VCaP (cell line): ENCODE results near the gene BCR.

Source experiments
- H3K27ac ChIP-seq: fragments of 450-650 bp; 2 replicates; pipeline ENCODE4 v1.5.1; 2017
- TF ChIP-seq, protein P1 (sequence below): fragments of 450-650 bp; conservative IDR thresholded peaks from 2 replicates; pipeline ENCODE4 v1.5.1; 2017; ENCODE audit warnings: mild to moderate bottlenecking, moderate library complexity

BCR gene

DNA sequence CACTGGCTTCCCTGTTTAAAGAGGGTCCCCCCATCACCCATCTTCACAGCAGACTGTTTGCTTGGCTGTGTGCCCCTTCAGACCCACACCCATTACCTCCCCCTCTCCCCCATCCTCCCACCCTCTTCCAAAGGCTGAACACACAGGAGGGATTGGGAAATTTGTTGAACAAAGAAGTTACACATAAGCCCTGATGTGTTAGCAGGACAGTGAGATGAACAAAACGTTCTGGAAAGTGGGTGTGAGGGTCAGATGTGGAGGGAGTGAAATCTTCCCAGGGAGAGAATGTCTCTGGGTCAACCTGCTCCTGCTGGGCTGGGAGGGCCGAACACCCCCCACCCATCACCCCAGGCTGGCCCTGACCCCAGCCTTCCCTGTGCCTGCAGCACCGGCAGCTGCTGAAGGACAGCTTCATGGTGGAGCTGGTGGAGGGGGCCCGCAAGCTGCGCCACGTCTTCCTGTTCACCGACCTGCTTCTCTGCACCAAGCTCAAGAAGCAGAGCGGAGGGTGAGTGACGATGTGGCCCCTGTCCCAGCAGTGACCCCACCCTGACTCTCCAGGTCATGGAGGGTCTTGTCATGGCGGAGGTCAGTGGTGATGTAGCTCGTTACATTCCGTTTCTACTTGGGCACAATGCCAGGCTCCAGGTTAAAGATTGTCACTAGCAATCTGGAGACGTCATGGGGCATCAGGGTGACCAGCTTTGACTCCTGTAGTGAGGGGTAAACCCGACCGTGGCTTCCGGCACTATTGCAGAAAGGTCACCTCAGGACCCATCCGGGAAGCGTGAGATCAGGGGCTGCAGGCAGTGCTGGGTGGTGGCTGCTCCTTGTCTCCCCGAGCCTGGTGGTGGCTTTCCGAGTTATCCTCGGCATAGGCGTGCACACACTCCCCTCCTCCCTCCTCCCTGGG lies 103.5 kb downstream of the BCR start:
- TF ChIP-seq, protein P1, sequence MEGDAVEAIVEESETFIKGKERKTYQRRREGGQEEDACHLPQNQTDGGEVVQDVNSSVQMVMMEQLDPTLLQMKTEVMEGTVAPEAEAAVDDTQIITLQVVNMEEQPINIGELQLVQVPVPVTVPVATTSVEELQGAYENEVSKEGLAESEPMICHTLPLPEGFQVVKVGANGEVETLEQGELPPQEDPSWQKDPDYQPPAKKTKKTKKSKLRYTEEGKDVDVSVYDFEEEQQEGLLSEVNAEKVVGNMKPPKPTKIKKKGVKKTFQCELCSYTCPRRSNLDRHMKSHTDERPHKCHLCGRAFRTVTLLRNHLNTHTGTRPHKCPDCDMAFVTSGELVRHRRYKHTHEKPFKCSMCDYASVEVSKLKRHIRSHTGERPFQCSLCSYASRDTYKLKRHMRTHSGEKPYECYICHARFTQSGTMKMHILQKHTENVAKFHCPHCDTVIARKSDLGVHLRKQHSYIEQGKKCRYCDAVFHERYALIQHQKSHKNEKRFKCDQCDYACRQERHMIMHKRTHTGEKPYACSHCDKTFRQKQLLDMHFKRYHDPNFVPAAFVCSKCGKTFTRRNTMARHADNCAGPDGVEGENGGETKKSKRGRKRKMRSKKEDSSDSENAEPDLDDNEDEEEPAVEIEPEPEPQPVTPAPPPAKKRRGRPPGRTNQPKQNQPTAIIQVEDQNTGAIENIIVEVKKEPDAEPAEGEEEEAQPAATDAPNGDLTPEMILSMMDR = no peak
- no peak overlapping the region for H3K27ac ChIP-seq

DNA sequence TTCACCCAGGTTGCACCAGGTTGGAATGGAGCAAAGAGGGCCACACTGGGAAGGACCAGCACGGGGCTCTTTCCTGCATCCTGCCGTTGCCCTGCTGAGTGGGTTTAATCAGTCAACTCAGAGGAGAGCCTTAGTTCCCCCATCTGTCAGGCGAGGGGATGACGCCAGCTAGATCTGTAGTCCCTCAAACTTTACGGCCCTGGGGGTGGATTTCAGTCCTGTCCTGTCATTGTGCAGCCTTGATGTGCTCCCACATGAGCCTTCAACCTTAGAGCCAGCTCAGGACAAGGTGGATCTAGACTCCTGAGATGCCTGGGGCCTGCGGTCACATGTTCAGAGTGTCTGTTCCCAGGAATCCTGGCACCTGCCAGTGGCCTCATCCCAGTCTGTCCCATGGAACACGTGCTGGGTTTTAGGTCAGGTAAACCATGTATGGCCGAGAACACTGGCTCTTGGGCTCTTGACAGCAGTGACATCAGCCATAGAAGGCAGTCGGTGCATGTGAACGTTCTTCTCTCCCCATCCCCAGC lies 104.3 kb downstream of the BCR start:
- no peak overlapping the region for H3K27ac ChIP-seq
- TF ChIP-seq, protein P1 = no peak

DNA sequence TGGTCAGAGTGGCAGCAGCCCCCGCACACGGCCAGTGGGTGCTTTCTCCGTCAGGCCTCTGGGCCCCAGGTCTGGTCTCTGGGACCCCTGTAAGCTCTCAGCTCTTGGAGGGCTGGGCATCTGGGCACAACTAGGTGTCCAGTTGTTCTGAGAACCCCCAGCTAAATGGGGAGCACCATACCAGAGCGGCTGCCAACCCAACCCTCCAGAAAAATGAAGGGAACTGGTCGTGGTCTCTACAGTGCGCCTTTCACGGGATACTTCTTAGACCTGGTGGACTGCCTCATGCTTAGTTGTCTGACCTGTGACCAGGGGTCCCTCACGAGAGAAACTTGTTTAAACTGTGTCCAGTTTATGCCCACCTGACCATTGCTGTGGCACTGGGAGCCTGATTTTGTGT lies 104.9 kb downstream of the BCR start:
- TF ChIP-seq, protein P1 = no peak
- no peak overlapping the region for H3K27ac ChIP-seq

DNA sequence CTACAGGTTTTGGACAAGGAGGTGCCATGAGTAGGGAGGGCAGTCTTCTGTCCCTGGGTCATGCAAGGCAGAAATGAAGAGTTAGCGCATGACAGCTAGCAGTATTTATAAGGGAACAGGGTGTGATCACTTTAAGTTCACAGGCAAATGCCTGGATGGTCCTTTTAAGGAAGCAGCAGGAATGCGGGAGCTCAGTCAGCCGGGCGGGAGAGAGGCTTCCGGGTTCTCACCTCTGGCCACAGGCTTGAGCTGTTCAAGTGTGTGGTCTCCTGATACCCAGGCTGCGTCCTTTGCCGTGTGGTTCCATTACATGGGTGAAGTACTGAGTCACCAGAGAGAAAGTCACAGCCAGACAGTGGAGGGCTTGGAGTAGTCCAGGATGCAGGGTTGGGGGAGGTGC lies 105.4 kb downstream of the BCR start:
- no peak overlapping the region for H3K27ac ChIP-seq
- TF ChIP-seq, protein P1 = no peak

DNA sequence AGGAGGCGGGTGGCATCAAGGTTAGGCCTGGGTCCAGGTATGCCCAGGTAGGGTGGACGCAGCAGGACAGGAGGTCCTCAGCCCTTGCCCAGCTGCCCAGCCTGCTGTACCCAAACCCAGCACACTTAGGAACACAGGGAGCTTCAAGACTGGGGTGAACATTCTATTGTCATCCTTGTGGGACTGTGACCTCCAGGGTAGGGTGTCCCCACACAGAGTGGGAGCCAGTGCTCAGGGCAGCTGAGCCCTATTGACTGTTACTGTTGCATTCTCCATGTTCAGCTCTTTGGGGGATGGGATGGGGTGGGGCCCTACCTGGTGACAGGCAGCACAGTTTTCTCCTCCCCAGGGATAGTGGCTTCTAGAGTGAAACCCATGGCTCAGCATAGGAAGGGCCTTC lies 106.0 kb downstream of the BCR start:
- TF ChIP-seq, protein P1 = no peak
- no peak overlapping the region for H3K27ac ChIP-seq

DNA sequence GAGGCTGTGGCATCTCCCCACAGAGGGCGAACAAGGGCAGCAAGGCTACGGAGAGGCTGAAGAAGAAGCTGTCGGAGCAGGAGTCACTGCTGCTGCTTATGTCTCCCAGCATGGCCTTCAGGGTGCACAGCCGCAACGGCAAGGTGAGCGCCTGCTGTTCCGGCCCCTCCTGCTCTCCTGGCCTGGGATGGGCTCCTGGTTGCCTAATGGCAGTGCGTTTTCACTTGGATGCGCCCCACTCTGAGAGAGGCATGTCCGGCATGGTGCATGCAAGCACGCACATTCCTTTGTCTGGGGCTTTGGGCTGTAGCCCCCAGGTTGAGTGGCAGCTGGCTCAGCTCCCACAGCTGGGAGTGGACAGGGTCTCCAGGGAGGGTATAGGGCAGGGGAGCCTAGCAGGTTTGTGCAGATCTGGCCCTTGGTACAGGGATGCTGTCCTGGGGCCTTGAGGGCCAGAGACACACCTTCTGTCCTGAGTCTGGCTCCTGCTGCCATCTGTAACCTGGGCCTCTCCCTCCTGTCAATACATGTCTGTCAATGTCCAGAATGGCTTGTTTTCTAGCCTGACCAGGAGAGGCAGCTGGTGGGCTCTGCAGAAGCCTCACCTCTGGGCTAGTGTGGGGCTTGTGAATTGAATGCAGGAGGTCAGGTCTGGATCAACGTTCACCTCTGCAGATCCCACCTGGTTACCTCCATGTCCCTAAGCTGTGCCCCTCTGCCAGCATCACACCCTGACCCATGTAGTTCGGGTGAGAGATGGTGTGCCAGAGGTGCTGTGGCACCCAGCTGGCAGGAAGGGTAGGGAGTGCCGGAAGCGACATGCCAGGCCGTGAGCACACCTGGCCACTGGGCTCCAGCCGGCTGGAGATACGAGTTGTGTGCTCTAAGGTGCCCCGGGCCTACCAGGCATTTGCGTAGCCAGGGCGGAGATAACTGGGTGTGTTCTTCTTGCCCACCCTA lies 107.1 kb downstream of the BCR start:
- H3K27ac ChIP-seq = no peak overlapping the region
- TF ChIP-seq, protein P1 = no peak
